Measurements from ENCODE around the gene TMC8. TPM values are rescaled to one million over a fixed set of nuclear protein-coding genes. Genes with fewer than 3 reads are reported as not detected.
"Not testable (repeated sequence)": the region's sequence is repeated elsewhere in the genome, so short reads cannot be mapped to it uniquely, and the experiment has no call there.

Gene TMC8, protein sequence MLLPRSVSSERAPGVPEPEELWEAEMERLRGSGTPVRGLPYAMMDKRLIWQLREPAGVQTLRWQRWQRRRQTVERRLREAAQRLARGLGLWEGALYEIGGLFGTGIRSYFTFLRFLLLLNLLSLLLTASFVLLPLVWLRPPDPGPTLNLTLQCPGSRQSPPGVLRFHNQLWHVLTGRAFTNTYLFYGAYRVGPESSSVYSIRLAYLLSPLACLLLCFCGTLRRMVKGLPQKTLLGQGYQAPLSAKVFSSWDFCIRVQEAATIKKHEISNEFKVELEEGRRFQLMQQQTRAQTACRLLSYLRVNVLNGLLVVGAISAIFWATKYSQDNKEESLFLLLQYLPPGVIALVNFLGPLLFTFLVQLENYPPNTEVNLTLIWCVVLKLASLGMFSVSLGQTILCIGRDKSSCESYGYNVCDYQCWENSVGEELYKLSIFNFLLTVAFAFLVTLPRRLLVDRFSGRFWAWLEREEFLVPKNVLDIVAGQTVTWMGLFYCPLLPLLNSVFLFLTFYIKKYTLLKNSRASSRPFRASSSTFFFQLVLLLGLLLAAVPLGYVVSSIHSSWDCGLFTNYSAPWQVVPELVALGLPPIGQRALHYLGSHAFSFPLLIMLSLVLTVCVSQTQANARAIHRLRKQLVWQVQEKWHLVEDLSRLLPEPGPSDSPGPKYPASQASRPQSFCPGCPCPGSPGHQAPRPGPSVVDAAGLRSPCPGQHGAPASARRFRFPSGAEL
- total RNA-seq, result 1 to 10 TPM; 3.5 to 9.3 TPM
- polyA plus RNA-seq (ENCODE audit: insufficient read depth, low read depth, low replicate concordance), result 5.6 TPM
- long read RNA-seq, donor 1, result 0 reads
- long read RNA-seq, donor 2, result 0 reads

DNA sequence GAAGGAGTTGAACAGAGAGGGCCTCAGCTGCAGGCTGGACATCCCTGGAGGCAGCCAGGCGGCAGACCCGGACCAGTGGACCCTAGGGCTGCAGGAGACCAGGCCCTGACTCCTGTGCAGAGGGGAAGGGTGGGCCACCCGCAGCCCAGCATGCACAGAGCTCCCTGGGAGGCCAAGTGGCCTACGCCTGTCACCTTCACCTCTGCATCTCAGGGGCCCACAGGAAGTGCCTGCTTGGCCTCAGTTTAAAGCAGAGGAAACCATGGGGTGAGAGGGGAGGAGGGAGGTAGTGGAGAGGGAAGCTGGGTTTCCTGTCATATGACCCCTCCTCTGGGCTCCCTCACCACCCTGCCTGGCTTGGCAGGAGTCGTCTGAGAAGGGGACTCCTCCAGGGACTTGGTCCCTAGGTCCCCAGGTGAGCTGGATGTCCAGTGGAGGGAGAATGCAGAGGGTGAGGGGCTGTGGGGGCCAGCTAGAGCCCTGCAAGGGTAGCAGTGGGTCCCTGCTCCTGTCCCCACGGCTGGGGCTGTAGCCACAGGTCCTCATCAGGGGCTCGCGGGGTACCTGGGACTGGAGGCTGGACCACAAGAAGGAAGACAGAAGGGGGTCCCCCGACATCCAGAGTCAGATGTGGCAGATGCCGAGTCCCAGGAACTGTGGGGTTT lies at the start of gene TMC8:
Gene TMC8, plus strand, starts transcription at position 335 of the 665 bp plus-strand sequence. CDS start 818 bp downstream, outside the sequence.
- Histone ChIP-seq H3K27ac (no peak within 1 kb of the TSS), H3K4me3 (peak within 1 kb of the TSS in 1 of 2 donors; percentile 39), H3K4me1 (peaks cover 25% of the 10 kb centered on the region), H3K27me3 (no peaks in the 10 kb centered on the region), H3K9me3 (no peaks in the 10 kb centered on the region), H3K36me3 (ENCODE audit: low read depth, missing control alignments) (no peaks in the 10 kb centered on the region)
- no peak for DNase-seq
- intact Hi-C loops (cut with DNase I; ENCODE audit: low total_unique reads), result no loop called here
- TF ChIP-seq, protein P1, sequence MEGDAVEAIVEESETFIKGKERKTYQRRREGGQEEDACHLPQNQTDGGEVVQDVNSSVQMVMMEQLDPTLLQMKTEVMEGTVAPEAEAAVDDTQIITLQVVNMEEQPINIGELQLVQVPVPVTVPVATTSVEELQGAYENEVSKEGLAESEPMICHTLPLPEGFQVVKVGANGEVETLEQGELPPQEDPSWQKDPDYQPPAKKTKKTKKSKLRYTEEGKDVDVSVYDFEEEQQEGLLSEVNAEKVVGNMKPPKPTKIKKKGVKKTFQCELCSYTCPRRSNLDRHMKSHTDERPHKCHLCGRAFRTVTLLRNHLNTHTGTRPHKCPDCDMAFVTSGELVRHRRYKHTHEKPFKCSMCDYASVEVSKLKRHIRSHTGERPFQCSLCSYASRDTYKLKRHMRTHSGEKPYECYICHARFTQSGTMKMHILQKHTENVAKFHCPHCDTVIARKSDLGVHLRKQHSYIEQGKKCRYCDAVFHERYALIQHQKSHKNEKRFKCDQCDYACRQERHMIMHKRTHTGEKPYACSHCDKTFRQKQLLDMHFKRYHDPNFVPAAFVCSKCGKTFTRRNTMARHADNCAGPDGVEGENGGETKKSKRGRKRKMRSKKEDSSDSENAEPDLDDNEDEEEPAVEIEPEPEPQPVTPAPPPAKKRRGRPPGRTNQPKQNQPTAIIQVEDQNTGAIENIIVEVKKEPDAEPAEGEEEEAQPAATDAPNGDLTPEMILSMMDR (IDR thresholded peaks at IDR 0.05), result no peak
- no peak for TF ChIP-seq POLR2A (IDR thresholded peaks at IDR 0.05)
- WGBS, 2 donors, result 63 to 73% methylated on average over 5 to 10 of the region's 10 CpGs

DNA sequence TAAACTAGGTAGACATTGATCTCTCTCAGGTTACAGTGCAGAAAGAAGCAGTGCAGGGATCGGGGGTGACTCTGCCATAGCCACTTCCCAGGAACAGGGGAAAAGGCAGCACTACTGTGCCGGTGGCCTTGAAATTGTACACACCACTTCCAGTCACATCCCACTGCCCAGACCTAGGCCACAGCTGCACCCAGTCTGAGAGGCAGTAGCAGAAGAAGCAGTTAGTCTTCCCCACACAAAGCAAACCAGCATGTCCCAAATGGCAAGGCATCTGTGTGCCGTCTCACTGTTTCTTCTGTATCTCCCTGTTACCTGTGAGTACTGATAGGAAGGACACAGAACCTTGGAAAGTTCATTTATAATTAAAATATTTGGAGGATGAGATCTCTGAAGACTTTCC lies 49.0 kb upstream of the TMC8 start:
- no peaks in the 10 kb centered on the region for H3K4me1 ChIP-seq
- no peak for DNase-seq
- H3K27ac ChIP-seq, result no peak overlapping the region
- H3K27me3 ChIP-seq, result no peaks in the 10 kb centered on the region
- no peak for TF ChIP-seq POLR2A (IDR thresholded peaks at IDR 0.05)
- TF ChIP-seq, protein P1 (IDR thresholded peaks at IDR 0.05), result no peak
- WGBS, 2 donors, result 47 to 64% methylated on average over 3 of the region's 3 CpGs
- no peak overlapping the region for H3K4me3 ChIP-seq
- H3K9me3 ChIP-seq, result no peaks in the 10 kb centered on the region
- intact Hi-C loops (cut with DNase I; ENCODE audit: low total_unique reads), result no loop called here
- H3K36me3 ChIP-seq (ENCODE audit: low read depth, missing control alignments), result no peaks in the 10 kb centered on the region

DNA sequence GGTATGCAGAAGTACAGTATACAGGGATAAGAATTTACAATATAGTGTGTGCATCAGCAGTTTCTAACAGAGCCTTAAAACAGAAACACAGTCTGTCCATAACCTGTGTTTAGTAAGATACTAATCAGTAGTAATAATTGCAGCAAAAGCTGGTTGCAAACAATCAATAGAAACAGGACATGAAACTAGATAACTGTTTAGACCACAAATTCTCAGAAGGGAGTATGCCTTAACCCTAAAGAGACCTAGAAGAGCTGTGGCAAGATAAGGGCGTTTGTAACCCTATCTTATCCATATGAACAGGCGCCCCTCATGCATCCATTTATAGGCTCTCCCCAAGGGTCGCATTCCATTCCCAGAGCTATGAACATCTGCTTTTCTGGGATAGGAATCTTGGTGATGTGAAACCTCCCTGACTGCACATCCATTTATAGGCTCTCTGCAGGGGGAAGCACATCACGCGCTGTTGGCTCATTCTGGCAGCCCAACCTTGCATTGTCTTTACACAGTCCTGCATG lies 48.2 kb upstream of the TMC8 start:
- H3K27ac ChIP-seq; intact Hi-C loops (cut with DNase I; ENCODE audit: low total_unique reads); H3K27me3 ChIP-seq; H3K9me3 ChIP-seq; H3K4me3 ChIP-seq; H3K4me1 ChIP-seq; DNase-seq; H3K36me3 ChIP-seq (ENCODE audit: low read depth, missing control alignments): not testable (repeated sequence)
- WGBS, 2 donors, result 77 to 84% methylated on average over 5 of the region's 5 CpGs

DNA sequence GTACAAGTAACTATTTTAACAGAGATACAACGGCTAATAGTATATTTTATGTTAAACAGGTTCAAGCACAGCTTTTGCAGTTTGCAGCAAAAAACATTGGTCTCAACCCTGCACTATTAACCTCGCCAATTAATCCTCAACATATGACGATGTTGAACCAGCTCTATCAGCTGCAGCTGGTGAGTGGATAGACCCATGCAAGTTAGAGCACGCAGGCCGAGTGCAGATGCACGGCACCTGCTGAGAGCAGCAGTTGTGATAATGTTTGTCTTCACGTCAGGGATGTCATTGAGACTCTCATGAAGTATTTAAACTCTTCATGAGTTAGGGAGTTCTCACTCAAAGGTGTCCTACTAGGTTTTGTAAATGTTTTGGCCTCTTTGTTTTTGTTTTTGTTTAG lies 47.6 kb upstream of the TMC8 start:
- Histone ChIP-seq H3K4me1 (no peaks in the 10 kb centered on the region), H3K27me3 (no peaks in the 10 kb centered on the region), H3K27ac (no peak overlapping the region), H3K36me3 (ENCODE audit: low read depth, missing control alignments) (no peaks in the 10 kb centered on the region), H3K4me3 (no peak overlapping the region), H3K9me3 (no peaks in the 10 kb centered on the region)
- 88 to 97% methylated on average over 7 of the region's 7 CpGs for WGBS, 2 donors
- intact Hi-C loops (cut with DNase I; ENCODE audit: low total_unique reads), result no loop called here
- no peak for DNase-seq
- TF ChIP-seq, protein P1 (IDR thresholded peaks at IDR 0.05), result no peak
- TF ChIP-seq POLR2A (IDR thresholded peaks at IDR 0.05), result no peak

DNA sequence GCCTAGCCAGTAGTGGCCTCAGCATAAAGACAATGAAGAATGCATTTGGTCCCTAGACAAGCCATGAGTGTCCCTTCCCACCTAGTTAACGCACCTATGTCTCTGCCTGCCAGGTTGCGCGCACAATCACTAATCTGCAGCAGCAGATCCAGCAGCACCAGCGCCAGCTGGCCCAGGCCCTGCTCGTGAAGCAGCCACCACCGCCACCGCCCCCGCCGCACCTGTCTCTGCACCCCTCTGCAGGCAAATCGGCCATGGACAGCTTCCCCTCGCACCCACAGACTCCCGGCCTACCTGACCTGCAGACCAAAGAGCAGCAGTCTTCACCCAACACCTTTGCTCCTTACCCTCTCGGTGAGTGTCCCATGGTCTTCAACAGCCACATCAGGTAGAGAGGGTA lies 43.8 kb upstream of the TMC8 start:
- intact Hi-C loops (cut with DNase I; ENCODE audit: low total_unique reads), result no loop called here
- no peak overlapping the region for H3K27ac ChIP-seq
- H3K4me3 ChIP-seq, result no peak overlapping the region
- H3K27me3 ChIP-seq, result no peaks in the 10 kb centered on the region
- H3K9me3 ChIP-seq, result no peaks in the 10 kb centered on the region
- no peak for DNase-seq
- H3K4me1 ChIP-seq, result peaks cover 7% of the 10 kb centered on the region
- H3K36me3 ChIP-seq (ENCODE audit: low read depth, missing control alignments), result no peaks in the 10 kb centered on the region
- no peak for TF ChIP-seq POLR2A (IDR thresholded peaks at IDR 0.05)
- TF ChIP-seq, protein P1 (IDR thresholded peaks at IDR 0.05), result no peak
- WGBS, 2 donors, result 96% methylated on average over 13 of the region's 13 CpGs
